ENCODE data around the gene POLDIP2.

The POLDIP2 gene

DNA sequence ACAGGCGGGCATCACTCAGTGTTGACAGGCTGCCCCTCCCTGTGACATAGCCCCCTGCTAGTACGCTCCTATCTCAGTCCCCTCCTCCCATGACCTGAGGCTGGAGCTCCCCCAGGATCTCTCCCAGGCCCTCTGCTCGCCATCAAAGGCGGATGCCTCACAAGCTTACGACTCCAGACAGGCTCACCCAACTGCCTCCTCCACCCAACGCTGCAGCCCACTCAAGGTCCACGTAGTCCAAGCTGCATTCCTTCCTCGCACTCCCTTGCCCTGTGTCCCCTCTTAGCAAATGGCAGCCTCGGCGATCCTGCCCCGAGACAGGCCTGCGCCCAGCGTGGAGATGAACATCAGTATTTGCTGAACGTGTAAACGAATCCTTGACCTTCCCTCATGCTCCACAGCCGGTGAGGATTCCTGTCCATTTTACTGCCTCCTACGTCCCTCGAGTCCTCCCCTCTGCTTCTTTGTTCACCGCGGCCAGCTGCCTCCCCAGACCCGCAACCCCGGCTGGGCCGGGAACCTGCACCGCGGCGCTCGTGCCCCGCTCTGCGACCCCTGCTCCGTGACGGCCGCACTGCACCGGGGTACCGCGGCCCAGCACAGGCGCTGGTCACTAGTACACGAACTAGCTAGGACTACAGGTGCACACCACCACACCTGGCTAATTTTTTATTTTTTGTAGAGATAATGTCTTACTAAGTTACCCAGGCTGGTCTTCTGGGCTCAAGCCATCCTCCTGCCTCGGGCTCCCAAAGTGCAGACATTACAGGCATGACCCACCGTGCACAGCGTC, 39.2 kb downstream of the POLDIP2 start:
- DNase-seq (ENCODE audit: low read depth in 3 of 3, low spot score in 1 of 3): no peak

- DNase-seq (ENCODE audit: low read depth in 3 of 3, low spot score in 1 of 3): no peak
These were observed 40.0 kb downstream of the POLDIP2 start for GRCh38 chr17:28317099-28317965.

GRCh38 chr17:28315846-28316705, 41.3 kb downstream of the POLDIP2 start:
- DNase-seq (ENCODE audit: low read depth in 3 of 3, low spot score in 1 of 3): no peak

- no peak for DNase-seq (ENCODE audit: low read depth in 3 of 3, low spot score in 1 of 3)
These were observed 43.5 kb downstream of the POLDIP2 start for GRCh38 chr17:28313841-28314240.

DNA sequence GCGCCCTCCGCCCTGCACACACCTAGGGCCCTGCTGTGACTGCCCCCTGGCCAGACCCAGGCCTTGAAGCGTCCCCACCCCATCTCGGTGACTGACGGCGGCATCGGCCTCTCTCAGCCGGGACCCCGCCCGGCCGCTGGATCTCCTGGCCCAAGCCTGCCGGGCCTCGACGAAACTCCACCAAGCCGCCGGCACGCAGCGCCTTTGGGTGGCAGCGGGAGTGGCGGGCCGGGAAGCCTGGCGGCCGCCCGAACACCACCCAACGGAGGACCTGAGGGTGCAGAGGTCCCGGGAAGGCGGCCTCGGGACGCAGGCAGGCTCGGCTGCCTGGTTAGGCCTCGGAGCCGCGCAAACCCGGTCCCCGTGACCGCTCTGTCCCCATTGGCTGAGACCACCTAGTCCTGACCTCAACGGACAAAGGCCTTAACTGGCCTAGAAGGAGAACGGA, 50.3 kb downstream of the POLDIP2 start:
- no peak for DNase-seq (ENCODE audit: low read depth in 3 of 3, low spot score in 1 of 3)

- no peak for DNase-seq (ENCODE audit: low read depth in 3 of 3, low spot score in 1 of 3)
These were observed 58.9 kb downstream of the POLDIP2 start for GRCh38 chr17:28298449-28298848.

Measured in stimulated activated CD4-positive, alpha-beta T cell treated with anti-CD3 and anti-CD28 coated beads, TNF-alpha, amount 100 ng/mL, for 1 hour (primary cell).